Measurements from ENCODE around the gene KNCN.

Gene KNCN

GRCh38 chr1:46543382-46543760 lies 8.1 kb downstream of the KNCN start:
- no peak for DNase-seq

DNA sequence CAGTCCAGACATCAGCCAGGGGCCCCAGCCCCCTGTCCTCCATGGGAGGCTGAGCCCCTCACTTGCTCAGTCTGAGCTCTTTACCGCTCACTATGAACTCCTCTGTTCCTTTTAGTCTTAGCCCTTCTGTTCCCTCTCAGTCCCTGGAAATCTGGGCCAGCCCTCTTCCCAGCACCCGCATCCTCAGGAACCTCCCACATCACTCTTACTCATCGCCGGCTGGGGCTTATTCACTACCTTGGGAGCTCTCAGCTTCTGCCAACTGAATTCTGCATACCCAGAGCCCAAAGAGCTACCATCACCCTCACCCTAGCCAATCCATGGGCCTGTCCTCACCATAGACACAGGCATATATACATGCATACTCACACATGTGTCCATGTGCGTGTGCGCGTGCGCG lies 11.5 kb downstream of the KNCN start:
- DNase-seq = no peak

DNA sequence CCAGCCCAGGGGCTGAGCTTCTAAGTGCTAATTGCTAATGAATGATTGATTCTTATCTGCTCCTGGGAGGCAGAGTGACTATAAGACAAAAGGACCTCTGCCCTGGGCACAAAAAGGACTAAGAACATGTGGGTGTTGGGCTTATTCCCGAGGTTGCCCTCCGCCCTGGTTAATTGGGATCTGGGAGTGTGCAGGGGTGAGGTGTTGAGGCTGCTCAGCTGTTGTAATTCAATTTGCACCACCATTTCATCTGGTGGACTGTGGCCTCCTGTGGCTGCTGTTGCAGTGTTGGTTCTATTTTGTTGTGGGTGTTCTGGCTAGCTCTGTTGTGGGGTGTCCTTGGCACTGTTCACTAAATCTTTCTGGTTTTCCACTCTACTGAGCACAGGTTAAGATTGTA lies 13.3 kb downstream of the KNCN start:
- DNase-seq = no peak

DNA sequence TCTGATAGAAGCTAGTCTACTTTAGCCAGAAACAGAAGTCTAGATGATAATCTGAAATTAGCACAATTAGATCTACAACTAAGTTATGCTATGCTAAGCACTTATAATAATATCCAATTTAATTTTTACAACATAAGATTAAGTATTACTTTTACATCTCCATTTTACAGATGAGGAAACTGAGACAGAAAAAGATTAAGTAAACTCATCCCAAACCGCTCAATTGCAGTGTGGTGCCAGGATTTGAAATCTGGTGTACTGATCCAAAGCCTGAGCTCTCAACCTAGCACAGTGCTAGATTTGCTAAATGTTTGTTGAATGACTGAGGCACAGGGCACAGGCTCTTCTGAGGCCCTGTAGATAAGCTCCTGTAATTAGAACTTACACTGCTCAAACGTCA lies 13.8 kb downstream of the KNCN start:
- DNase-seq = no peak

DNA sequence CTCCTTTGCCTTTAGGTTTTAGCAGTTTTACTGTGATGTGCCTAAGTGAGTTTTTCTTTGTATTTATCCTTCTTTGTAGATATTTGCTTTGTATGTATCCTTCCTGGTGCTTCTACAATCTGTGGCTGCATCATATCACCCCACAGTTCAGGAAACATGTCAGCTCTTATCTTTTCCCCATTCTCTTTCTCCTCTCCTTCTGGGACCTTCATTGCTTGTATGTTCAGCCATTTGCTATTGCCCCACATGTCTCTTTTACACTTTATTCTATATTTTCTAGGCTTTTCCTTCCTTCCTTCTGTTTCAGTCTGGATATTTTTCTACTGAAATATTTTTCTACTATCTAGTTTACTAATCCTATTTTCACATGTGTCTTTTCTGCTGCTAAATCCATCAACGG lies 14.9 kb downstream of the KNCN start:
- no peak for DNase-seq

DNA sequence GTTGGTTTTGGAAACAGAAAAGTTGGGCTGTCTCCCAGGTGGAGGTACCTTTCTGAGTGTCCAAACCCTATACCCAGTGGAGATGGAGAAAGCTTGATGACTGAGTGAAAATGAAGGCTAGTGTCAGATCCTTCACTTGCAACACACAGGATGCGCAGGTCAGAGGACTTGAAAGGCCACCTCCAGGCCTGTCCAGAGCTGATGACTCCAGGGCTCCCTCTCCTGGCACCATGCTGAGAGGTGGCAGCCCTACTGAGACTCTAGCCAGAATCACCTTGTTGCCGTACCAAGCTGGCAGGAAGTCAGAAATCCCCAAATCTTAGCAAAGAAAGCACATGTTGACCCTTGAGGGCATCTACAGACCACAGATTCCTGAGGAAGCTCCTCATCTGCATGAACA lies 16.4 kb downstream of the KNCN start:
- no peak for DNase-seq

- DNase-seq = peak; percentile 57
Measured at GRCh38 chr1:46533179-46533864, 18.1 kb downstream of the KNCN start.

DNA sequence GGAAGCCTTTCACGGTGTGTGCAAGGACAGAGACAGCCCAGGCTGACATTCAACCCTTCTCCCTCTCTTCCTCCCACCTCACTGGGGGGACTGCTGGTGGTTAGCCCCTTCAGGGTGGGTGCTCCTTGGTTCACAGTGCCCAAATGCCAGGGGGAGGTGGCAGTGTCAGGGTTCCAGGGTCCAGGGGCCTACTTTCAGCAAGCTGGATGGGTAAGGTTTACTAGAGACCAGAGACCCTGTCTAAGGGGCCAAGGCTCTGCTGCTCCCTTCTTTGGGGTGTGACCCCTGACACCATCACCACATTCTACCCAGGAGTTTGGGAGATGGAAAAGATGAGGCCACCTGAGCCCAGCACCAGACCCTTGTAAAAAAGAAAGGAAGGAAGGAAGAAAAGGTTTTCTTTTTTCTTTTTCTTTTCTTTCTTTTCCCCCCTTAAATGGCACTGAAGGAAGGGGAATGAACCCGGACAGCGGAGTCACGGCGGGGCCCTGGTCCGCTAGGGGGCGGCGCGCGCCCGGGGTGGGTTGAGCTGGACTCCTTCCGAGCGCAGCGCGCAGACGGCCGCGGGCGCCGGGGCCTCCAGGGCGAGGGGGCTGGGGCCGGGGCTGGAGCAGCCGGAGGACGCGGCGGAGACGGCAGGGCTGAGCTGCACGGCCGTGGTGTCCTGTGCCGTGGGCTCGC lies 18.8 kb downstream of the KNCN start:
- DNase-seq = peak; percentile 74

DNA sequence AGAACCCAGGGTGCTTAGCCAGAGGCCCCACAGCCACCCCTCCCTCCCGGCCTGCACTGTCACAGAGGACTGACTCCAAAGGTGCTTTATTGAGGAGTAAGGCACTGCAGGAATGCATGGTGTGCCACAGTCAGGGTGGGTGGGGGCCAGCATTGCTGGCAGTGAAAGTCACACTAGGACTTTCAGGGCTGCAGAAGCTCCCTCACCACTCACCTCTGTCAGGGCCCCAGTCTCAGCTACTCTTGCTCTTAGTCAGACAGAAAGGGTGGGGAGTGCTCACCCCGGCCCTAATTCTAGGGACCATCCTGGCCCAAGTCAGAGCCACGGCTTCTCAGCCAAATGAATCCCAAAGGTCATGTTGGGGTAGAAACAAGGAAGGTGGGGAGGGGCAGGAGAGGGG lies 19.4 kb downstream of the KNCN start:
- DNase-seq = no peak

DNA sequence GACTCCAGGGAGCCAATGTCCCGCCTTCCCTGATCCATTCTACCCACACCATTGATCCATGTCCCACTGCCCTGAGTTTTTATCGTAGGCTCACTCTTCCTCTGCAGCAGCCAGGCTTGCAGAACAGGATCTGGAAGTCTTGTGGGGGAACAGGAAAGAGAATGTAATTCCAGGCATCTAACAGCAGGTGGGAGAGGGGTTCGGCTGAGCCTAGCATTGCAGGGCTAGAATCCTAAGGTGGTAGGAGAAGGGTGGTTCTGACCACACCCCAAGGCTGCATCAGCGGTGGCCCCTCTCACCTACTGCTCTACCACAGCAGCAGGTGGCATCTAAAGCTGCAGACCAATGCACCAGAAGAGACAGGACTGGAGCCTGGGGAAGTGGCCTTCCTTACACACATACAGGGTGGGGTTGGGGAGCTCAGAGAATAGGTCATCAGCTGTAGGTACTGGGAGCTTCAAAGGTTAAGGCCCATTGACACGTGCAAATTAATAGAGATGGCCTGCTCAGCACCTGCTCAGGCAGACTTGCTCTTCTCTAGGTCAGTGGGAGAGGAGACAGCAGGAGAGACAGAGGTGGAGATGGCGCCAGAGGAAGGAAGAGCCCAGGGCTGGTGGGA lies 20.5 kb downstream of the KNCN start:
- no peak for DNase-seq

GRCh38 chr1:46530311-46530710 lies 21.1 kb downstream of the KNCN start:
- DNase-seq = no peak

- no peak for DNase-seq
Measured at GRCh38 chr1:46529031-46529630, 22.3 kb downstream of the KNCN start.

DNA sequence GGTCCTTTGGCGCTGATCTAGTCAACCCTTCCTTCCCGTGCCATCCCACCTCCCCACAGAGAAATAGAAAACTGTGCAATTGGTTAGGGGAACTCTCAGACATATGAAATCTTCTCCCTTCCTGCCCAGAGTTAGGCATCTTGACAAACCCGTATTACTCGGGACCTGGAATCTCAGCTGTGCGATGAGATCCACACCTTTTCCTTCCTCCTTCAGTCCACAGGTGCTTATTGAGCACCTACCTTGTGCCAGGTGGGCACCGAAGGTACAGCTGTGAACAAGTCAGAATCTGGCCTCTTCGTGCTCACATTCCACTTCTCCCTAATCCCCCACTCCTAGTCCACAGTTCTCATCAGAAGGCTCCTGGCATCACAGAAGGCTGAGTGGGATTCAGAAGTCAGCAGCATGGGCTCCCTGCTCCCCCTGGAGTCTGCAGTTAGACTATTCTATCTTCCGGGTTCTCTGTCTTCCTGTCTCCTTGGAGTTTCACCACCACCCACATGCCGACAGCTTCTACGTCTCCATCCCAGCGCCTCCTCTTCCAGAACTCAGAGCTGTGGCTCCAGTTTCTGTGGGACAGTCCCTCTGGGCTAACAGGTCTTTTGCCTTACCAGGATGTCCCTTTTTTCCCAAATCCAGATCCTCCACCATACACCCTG lies 23.0 kb downstream of the KNCN start:
- no peak for DNase-seq

- DNase-seq = peak; percentile 82
Measured at GRCh38 chr1:46527474-46528296, 23.8 kb downstream of the KNCN start.

- no peak for DNase-seq
Measured at GRCh38 chr1:46526691-46527291, 24.7 kb downstream of the KNCN start.

- DNase-seq = no peak
Measured at GRCh38 chr1:46526013-46526690, 25.3 kb downstream of the KNCN start.

DNA sequence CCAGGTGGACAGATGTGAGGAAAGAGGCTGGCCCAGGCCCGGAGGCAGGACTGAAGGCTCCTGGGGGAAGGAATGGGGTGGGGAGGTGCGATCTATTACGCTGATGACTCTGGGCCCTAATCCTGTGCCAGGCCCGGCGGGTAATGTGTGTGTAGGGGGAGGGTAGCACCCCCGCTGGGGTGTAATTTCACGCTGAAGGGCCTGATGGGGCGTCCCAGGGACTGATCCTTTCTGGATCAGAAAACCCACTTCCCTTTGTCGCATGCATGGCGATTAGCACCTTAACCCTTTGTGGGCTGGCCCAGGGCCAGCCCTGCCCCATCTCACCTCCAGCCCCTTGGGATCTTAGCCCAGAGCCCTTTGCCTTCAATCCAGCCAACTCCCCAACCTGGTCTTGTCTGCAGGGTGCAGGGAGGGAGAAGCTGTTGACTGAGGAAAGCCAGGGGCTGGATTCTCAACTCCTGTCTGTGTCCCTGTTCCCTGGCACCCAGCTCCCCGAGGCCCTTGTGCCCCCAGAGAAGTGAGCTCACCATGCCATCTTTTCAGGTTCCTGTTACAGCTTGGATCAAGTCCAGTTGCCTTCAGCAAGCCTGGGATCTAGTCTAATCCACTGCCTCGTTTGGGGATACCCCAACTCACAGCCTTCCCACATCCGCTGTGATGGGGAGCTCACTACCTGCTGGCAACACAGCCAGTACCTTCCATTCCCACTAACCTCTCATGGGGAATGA lies 26.0 kb downstream of the KNCN start:
- no peak for DNase-seq

DNA sequence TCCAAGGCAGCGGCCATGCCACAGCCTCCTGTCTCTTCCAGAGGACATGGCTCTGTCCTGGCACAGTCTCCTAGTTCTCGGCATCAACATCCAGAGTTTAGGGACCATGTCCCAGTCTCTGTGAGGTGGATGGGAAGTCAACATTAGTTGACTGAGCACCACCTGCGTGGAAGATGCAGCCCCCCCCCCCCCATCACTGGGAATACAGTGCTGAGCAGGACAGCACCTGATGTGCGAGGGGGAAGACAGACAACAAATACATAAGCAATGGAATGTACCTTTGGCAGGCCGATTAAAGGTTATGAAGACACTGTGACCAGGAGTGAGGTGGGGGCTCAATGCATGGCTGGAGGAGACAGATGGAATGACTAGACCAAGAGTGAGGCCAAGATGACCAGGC lies 26.6 kb downstream of the KNCN start:
- no peak for DNase-seq

GRCh38 chr1:46523496-46524353 lies 27.7 kb downstream of the KNCN start:
- no peak for DNase-seq

GRCh38 chr1:46522969-46523320 lies 28.5 kb downstream of the KNCN start:
- DNase-seq = no peak
